Transverse colon (tissue), 3 donors: Measurements from ENCODE around the gene DOK7.

ENCODE experiments used
- EP300 ChIP-seq: sonication (generic); formaldehyde crosslinking; IDR thresholded peaks from one replicate; pipeline ENCODE4 v1.6.1; 2017; ENCODE audit warnings: antibody characterized with exemption, low read depth
- POLR2A ChIP-seq: fragments of 450-650 bp; IDR thresholded peaks from one replicate; pipeline ENCODE4 v1.6.1; 2016; ENCODE audit warnings: antibody characterized with exemption, mild to moderate bottlenecking, moderate library complexity
- TF ChIP-seq, protein P1 (sequence below), 5 experiments: fragments of 200-600 bp in 3 of 5; fragments of 450-650 bp in 2 of 5; sonication (generic) in 3 of 5; IDR thresholded peaks; 1 replicate in 2 of 5; 2 replicates in 3 of 5; pipeline ENCODE4 v1.5.1; 2016 to 2017; ENCODE audit warnings: antibody characterized with exemption in 5 of 5, inconsistent platforms in 3 of 5, mild to moderate bottlenecking in 2 of 5, moderate library complexity in 1 of 5

DNA sequence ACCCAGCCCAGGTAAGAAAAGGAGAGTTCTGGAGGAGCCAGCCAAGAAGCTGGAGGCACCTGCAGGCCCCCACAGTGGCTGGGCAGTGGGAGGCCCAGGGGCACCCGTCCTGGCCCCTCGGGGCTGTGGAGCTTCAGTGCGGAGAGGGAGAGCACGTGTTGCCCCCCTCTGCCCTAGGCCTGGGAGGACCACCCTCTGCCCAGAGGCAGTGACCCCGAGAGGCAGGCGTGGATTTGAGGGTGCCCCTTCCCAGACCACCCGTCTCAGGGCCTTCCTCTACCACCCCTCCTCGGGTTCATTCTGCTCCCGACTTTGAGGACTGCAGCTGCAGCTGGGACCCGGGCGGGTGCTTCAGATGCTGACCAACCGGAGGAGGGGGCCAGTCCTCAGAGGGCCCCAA, 33.5 kb upstream of the DOK7 start:
- TF ChIP-seq, protein P1, sequence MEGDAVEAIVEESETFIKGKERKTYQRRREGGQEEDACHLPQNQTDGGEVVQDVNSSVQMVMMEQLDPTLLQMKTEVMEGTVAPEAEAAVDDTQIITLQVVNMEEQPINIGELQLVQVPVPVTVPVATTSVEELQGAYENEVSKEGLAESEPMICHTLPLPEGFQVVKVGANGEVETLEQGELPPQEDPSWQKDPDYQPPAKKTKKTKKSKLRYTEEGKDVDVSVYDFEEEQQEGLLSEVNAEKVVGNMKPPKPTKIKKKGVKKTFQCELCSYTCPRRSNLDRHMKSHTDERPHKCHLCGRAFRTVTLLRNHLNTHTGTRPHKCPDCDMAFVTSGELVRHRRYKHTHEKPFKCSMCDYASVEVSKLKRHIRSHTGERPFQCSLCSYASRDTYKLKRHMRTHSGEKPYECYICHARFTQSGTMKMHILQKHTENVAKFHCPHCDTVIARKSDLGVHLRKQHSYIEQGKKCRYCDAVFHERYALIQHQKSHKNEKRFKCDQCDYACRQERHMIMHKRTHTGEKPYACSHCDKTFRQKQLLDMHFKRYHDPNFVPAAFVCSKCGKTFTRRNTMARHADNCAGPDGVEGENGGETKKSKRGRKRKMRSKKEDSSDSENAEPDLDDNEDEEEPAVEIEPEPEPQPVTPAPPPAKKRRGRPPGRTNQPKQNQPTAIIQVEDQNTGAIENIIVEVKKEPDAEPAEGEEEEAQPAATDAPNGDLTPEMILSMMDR (IDR thresholded peaks at IDR 0.05) = no peak
- TF ChIP-seq POLR2A (no peak), EP300 (no peak)
